Measurements from ENCODE around the gene RASA3.
"Not testable (repeated sequence)": the region's sequence is repeated elsewhere in the genome, so short reads cannot be mapped to it uniquely, and the experiment has no call there.

Gene RASA3

GRCh38 chr13:114124431-114124830 lies 8.0 kb downstream of the RASA3 start:
- DNase-seq, result no peak

GRCh38 chr13:114123876-114124275 lies 8.5 kb downstream of the RASA3 start:
- no peak for DNase-seq

GRCh38 chr13:114123448-114123847 lies 9.0 kb downstream of the RASA3 start:
- no peak for DNase-seq

DNA sequence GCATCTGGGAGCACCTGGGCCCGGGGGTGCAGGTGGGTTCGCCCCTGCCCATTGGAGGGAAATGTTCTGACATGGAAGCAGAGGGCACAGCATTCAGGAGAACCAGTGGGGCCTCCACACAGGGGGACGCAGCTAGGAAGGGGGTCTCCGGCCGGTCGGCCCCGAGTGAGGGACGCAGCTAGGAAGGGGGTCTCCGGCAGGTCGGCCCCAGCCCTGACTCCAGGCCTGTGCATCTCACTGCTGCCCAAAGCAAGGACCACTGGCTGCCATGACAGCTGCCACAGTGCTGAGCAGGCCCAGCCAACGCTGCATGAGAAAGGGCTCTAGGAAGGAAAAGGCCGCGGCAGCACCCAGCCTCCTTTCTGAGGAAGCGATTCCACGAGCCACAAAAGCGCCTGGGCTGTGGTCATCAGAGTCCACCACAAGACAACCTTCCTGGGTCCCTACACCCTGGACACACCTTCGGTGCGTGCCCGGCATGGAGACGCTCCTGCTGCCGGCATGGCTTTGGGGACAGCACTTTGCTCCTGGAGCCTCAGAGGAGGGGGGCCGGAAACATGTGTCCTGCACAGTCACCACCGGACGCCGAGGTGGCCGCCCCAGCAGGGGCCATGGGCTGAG lies 9.7 kb downstream of the RASA3 start:
- no peak for DNase-seq

- no peak for DNase-seq
Measured at GRCh38 chr13:114122127-114122511, 10.3 kb downstream of the RASA3 start.

DNA sequence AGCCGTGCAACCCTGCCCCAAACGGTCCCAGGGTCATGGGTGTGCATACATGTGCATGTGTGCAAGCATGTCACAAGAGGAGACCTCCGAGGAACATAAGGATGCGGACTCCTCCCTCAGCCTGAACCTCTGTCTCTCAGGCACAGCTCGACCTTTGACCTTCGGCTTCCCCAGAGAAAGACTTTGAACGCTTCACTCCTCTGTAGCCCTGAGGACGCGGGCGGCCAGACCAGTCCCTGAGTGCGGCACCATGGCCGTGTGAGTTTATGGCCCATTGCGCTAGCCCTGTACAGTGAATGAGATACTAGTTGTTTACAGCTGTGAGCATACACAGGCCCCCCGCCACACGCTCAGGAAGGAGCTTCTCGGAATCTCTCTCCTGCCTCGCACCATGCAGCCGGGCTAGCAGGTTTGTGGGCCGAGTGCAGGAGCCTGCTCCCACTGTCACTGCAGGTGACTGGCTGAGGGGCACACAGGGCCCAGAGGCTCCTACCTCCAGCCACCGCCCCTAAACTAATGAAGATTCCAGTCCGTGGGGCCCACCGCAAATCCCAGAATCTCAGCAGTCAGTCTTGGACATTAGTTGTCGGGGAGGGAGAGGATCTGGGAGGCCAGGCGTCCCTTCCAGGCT lies 10.8 kb downstream of the RASA3 start:
- no peak for DNase-seq

DNA sequence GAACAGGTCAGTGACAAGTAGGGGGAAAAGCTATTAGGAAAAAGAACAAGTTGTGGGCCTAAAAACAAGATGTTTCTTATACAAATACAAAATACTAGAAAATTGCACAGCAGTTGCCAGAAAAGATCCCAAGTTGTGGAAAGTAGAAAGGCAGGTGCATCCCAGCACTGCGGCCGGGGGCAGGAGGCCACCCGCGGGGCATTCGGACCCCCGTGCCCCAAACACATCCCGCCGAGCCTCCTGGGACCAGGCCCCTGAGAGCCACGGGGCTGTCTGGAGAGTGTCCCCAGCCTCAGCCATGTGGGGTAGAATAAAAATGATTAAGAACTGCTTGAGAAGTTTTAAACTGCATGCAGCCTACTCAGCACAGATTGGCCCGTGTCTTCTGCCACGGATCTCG lies 11.4 kb downstream of the RASA3 start:
- no peak for DNase-seq

DNA sequence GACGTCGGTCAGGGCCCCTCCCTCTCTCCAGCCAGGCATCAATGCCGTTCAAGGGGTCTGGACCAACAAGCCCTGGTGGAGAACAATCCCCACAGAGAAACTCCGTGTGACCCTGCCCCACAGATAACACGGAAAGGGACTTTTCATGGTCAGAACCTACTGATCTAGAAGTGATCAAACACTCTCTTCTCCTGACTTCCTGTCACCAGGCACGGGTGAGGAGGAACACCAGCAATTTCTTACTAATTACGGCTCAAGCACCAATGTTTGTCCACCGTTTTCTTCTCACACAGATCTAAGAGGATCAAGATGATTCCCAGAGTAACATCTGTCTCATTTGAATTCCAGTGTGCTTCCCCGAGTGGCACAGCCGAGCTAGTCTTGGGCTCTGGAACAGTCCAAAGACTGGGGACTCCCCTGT lies 11.8 kb downstream of the RASA3 start:
- no peak for DNase-seq

DNA sequence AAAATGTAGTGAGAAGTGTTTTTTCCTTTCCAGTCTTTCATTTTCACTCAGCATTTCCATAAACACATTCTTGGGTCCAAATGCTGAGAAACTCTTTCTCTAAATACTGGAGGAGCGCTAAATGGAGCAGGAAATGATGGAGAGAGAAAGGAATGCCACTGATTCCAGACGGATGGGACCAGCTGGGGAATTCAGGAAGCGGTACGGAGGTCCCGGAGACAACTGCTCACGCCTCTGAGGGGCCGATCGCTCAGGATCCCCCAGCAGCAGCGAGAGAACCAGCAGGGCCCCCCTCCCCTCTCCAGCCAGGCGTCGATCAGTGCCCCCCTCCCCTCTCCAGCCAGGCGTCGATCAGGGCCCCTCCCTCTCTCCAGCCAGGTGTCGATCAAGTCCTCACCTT lies 13.2 kb downstream of the RASA3 start:
- DNase-seq, result no peak

DNA sequence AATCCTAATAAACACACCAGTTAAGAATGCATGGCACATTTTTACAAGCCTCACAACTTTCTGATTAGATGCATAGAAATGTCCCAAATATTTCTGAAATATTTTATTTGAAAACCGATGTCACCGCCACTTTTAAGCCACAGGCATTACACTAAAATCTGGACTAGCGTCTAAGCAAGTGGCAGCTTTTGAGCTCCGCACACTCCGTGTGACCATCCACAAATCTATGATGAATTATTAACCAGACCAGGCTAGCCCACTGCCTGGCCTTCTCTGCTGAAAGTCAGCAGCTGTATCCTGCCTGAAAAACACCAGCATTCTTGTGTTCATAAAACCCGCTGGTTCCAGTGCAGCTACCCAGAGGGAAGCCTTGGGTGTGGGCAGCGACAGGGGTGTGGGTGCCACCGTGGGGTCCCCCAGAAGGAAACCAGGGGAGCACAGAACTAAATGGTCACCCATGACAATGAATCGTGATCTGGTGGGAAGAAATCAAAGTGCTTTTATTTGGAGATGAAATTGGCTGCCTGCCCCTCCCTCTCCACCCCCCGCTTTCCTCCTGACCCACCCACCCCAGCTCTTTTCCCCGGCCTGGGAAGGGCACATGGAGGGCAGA lies 13.8 kb downstream of the RASA3 start:
- DNase-seq, result no peak

DNA sequence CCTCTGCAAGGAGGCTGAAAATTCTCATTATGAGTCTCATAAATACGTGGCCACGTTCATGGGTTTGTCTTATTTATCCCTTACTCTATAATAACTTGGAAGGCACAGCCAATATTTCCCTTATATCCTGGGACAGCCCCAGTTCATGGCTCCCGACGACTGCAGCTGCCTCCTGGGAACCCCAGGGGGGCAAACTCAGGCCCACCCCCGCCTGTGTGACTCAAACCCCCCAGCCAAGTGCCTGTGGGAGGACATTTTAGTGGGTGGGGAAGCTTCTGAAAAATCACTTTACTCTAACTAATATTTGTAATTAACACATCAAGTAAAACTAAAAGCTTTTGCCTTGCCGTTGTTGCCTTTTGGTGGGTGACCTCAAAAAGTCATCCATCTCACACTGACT lies 14.3 kb downstream of the RASA3 start:
- DNase-seq, result no peak

GRCh38 chr13:114117341-114117874 lies 15.0 kb downstream of the RASA3 start:
- not testable (repeated sequence) for DNase-seq

DNA sequence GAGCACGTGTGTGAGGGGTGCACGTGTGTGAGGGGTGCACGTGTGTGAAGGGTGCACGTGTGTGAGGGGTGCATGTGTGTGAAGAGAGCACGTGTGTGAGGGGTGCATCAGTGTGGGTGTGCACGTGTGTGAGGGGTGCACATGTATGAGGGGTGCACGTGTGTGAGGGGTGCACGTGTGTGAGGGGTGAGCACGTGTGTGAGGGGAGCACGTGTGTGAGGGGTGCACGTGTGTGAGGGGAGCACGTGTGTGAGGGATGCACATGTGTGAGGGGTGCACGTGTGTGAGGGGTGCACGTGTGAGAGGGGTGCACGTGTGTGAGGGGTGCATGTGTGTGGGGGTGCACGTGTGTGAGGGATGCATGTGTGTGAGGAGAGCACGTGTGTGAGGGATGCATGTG lies 15.7 kb downstream of the RASA3 start:
- no peak for DNase-seq

GRCh38 chr13:114115796-114116195 lies 16.6 kb downstream of the RASA3 start:
- DNase-seq, result no peak

DNA sequence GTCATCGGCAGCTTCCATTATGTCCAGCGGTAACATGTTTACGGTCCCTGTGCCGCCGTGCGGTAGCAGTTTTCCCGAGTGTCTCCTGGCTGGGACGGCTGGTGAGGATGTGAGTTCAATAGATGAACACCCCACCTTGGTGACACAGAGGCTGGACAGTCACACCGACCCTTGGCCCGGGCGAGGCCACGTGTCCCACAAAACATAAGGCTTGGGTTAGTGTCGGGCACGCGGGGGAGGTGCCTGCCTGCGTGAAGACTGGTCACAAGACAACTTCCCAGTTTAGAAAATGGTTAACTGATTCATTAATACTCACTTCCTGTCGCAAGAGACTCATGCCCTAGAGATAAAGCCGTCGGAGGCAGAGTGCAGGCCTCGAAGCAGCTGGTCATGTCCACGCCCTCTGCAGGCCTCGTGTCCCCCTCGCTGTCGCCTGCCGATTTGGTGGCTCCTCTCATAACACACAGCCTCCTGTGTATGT lies 17.2 kb downstream of the RASA3 start:
- no peak for DNase-seq

DNA sequence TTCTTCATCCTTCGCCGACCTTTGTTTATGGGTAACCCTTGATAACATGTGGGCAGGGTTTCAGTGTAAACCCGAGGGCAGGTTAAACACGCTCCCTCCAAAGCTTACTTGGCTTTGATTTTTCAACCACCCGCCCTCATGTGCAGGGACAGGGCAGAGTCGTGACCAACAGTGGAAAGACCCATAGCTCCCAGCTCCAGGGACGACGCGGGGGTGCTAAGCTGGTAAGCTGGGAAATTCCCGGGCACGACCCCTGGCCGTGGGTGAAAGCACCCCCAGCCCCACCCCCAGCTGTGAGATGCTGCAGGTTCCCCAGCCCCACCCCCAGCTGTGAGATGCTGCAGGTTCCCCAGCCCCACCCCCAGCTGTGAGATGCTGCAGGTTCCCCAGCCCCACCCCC lies 17.8 kb downstream of the RASA3 start:
- not testable (repeated sequence) for DNase-seq

- no peak for DNase-seq
Measured at GRCh38 chr13:114114006-114114640, 18.3 kb downstream of the RASA3 start.

DNA sequence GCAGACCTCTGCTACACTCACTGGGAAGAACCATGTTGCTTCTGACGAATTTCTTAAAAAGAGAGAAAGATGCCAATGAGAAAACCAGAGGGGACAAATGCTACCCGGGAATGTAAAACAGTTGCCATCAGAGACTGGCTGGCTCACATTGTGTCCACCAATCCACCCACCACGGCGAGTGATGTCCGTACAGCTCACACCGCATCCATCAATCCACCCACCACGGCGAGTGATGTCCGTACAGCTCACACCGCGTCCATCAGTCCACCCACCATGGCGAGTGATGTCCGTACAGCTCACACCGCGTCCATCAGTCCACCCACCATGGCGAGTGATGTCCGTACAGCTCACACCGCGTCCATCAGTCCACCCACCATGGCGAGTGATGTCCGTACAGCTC lies 19.0 kb downstream of the RASA3 start:
- not testable (repeated sequence) for DNase-seq

DNA sequence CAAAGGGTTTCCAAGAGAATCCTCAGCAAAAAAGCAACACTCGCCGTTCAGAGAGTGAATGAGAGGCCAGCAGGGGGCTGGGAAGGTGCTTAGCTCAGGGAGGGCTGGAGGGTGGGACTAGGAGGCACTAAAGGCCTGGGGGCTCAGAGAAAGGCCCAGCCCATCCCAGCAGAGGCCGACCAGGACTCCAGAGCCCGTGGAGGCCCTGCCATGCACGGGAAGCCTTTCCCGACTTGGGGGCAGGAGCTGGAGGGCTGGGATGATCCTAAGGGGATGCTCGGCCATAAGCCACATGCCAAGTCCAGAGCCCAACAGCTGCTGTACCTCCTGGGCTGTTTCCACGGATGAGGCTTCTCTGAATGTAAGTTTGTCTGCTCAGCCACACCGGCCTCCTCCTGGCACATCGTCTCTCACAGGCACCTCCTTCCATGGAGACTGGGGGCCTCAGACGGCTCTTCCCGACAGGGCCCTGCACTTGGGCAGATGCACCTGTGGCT lies 19.5 kb downstream of the RASA3 start:
- DNase-seq, result no peak

DNA sequence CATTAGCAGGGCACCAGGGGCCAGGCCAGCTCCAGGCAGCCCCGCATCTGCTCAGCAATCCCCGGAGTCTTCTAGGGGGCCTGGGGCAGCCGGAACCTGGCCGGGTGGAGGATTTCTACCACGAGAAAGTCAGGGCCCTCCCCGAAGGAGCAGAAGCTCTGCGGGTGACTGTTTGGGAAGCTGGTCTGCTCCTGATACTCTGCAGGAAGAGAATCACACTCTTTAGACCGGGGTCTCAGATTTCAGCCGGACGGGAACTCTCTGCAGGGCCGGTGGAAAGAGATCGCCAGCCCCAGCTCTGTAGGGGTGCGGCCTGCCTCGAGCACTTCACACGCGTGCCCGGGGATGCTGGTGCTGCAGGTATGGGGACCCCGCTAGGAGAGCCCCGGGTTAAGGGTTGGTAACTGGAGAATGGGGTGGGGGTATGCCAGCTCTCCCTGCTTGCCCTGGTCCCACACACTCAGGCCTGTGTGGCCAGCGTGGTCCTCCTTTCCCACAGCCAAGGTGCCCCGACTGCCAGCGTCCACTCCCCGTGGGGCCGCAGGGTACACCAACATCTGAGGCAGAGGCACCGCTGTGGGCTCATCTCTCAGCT lies 20.1 kb downstream of the RASA3 start:
- DNase-seq, result no peak

DNA sequence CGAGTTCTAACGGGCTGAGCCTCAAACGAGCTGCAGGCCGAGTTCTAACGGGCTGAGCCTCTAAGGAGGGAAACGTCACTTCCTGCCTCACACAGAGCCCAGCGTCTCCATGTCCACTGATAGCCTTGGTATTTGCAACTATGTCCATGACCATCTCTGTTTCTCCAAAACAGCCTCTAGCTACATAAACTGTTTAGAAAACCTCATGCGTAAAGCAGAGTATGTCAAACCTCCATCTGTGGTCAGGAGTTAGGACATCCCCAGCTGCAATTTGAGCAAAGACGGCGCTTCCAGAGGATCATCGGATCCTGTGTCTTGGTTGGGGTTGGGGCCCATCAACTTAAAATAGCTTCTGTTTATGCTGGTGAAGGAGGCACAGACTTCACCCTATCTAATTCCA lies 20.8 kb downstream of the RASA3 start:
- no peak for DNase-seq

GRCh38 chr13:114110830-114111189 lies 21.6 kb downstream of the RASA3 start:
- DNase-seq, result not testable (repeated sequence)
